Fibroblast of lung (primary cell): ENCODE results near the gene TAAR9.

ENCODE experiments used
- EZH2 ChIP-seq: IDR thresholded peaks from 2 replicates; pipeline ENCODE4 v1.5.1; 2012; ENCODE audit warnings: low read length, control low read depth, mild to moderate bottlenecking; ENCODE audit errors: missing control alignments
- TF ChIP-seq, protein P1 (sequence below), 2 donors: IDR thresholded peaks in 1 of 2; conservative IDR thresholded peaks in 1 of 2; 1 replicate in 1 of 2; 2 replicates in 1 of 2; pipeline ENCODE4 v1.5.1; 2011 to 2012; ENCODE audit warnings: low read length in 2 of 2, control low read depth in 1 of 2, inconsistent platforms in 1 of 2, low read depth in 1 of 2, mild to moderate bottlenecking in 1 of 2

DNA sequence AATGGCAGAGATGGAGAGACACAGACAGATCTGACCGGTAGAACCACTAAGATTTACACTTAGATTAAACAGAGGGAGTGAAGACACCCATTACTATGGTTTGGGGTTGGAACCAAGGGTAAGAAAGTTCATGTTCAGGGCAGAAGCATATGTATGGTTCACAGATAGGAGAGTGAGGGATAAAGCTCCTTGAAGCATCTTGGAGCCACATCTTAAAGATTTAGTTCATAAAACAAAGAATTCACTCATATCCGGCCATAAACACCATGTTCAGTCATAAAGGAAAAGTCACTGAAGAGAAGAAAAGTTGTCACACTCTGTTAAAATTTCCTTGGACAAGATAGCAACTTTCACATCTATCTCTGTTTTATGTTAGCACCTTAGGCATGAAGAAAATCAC lies 43.1 kb upstream of the TAAR9 start:
- TF ChIP-seq, protein P1, sequence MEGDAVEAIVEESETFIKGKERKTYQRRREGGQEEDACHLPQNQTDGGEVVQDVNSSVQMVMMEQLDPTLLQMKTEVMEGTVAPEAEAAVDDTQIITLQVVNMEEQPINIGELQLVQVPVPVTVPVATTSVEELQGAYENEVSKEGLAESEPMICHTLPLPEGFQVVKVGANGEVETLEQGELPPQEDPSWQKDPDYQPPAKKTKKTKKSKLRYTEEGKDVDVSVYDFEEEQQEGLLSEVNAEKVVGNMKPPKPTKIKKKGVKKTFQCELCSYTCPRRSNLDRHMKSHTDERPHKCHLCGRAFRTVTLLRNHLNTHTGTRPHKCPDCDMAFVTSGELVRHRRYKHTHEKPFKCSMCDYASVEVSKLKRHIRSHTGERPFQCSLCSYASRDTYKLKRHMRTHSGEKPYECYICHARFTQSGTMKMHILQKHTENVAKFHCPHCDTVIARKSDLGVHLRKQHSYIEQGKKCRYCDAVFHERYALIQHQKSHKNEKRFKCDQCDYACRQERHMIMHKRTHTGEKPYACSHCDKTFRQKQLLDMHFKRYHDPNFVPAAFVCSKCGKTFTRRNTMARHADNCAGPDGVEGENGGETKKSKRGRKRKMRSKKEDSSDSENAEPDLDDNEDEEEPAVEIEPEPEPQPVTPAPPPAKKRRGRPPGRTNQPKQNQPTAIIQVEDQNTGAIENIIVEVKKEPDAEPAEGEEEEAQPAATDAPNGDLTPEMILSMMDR (conservative IDR thresholded peaks at IDR 0.05 in 1 of 2, IDR thresholded peaks at IDR 0.05 in 1 of 2; ENCODE audit: low read depth in 1 of 2, low read length in 2 of 2): no peak
- no peak for TF ChIP-seq EZH2
